Mucosa of gallbladder (tissue), 1 donor: ENCODE data around the gene VAC14. TPM values are rescaled to one million over a fixed set of nuclear protein-coding genes. Genes with fewer than 3 reads are reported as not detected.

Experiments used
- DNase-seq: peaks from one replicate; pipeline ENCODE4 v3.0.0-alpha.2; 2020; ENCODE audit warnings: low spot score
- total RNA-seq: library from RNA; stranded (reverse); gene quantifications from one replicate; pipeline ENCODE4 v1.2.1, GENCODE V29; 2021
- donor health status: DM: no; HTN: no; CAD: no.

VAC14 gene
- total RNA-seq, 1 donor from 2014 or later: 32.6 TPM

GRCh38 chr16:70708366-70709246 lies 92.4 kb downstream of the VAC14 start:
- DNase-seq: no peak

- no peak for DNase-seq
Observed at GRCh38 chr16:70706948-70707465, 94.0 kb downstream of the VAC14 start.

GRCh38 chr16:70705056-70705455 lies 95.9 kb downstream of the VAC14 start:
- DNase-seq: no peak

GRCh38 chr16:70704586-70704985 lies 96.4 kb downstream of the VAC14 start:
- no peak for DNase-seq

GRCh38 chr16:70703835-70704381 lies 97.0 kb downstream of the VAC14 start:
- DNase-seq: no peak

- peak; percentile 32 for DNase-seq
Observed at GRCh38 chr16:70703041-70703834, 97.7 kb downstream of the VAC14 start.

- no peak for DNase-seq
Observed at GRCh38 chr16:70702624-70703023, 98.3 kb downstream of the VAC14 start.

GRCh38 chr16:70701998-70702397 lies 99.0 kb downstream of the VAC14 start:
- no peak for DNase-seq

- no peak for DNase-seq
Observed at GRCh38 chr16:70701596-70701995, 99.4 kb downstream of the VAC14 start.

- DNase-seq: no peak
Observed at GRCh38 chr16:70701036-70701435, 99.9 kb downstream of the VAC14 start.

- no peak for DNase-seq
Observed at GRCh38 chr16:70700101-70701020, 100.6 kb downstream of the VAC14 start.

- DNase-seq: no peak
Observed at GRCh38 chr16:70699696-70700095, 101.3 kb downstream of the VAC14 start.

- DNase-seq: no peak
Observed at GRCh38 chr16:70698901-70699300, 102.1 kb downstream of the VAC14 start.

GRCh38 chr16:70697594-70698170 lies 103.3 kb downstream of the VAC14 start:
- DNase-seq: no peak

GRCh38 chr16:70696952-70697593 lies 103.9 kb downstream of the VAC14 start:
- DNase-seq: peak; percentile 71

GRCh38 chr16:70696355-70696754 lies 104.6 kb downstream of the VAC14 start:
- no peak for DNase-seq

GRCh38 chr16:70695331-70696070 lies 105.5 kb downstream of the VAC14 start:
- DNase-seq: peak; percentile 59

GRCh38 chr16:70694868-70695218 lies 106.1 kb downstream of the VAC14 start:
- no peak for DNase-seq

GRCh38 chr16:70694088-70694867 lies 106.7 kb downstream of the VAC14 start:
- DNase-seq: no peak
